ENCODE measurements around the gene DNAH8.

GRCh38 chr6:38676974-38677544 is 38.1 kb upstream of the DNAH8 start:
- TF ChIP-seq CTCF (IDR thresholded peaks at IDR 0.05 in 8 of 11, conservative IDR thresholded peaks at IDR 0.05 in 3 of 11) (no peak), POLR2A (IDR thresholded peaks at IDR 0.05) (no peak)

All from spleen (tissue), 7 donors.